Germinal center (tissue), 1 donor: Measurements from ENCODE around the gene RNLS.
"Not testable (repeated sequence)": the region's sequence is repeated elsewhere in the genome, so short reads cannot be mapped to it uniquely, and the experiment has no call there.

Experiments
- DNase-seq: peaks from one replicate; pipeline ENCODE4 v3.0.0; 2012; ENCODE audit warnings: mixed read lengths, low spot score

The RNLS gene

GRCh38 chr10:88293073-88293472 lies 290.0 kb downstream of the RNLS start:
- DNase-seq, result no peak

GRCh38 chr10:88292185-88292514 lies 291.0 kb downstream of the RNLS start:
- DNase-seq, result no peak

- DNase-seq, result no peak
Observed at GRCh38 chr10:88291289-88292184, 291.6 kb downstream of the RNLS start.

GRCh38 chr10:88289342-88289741 lies 293.8 kb downstream of the RNLS start:
- no peak for DNase-seq

GRCh38 chr10:88288320-88289059 lies 294.6 kb downstream of the RNLS start:
- DNase-seq, result no peak

GRCh38 chr10:88286030-88286429 lies 297.1 kb downstream of the RNLS start:
- DNase-seq, result no peak

GRCh38 chr10:88281592-88282347 lies 301.3 kb downstream of the RNLS start:
- peak; percentile 25 for DNase-seq

GRCh38 chr10:88280518-88280917 lies 302.6 kb downstream of the RNLS start:
- DNase-seq, result no peak

- no peak for DNase-seq
Observed at GRCh38 chr10:88278912-88279311, 304.2 kb downstream of the RNLS start.

GRCh38 chr10:88276945-88277344 lies 306.2 kb downstream of the RNLS start:
- not testable (repeated sequence) for DNase-seq

GRCh38 chr10:88274286-88274685 lies 308.8 kb downstream of the RNLS start:
- no peak for DNase-seq

- no peak for DNase-seq
Observed at GRCh38 chr10:88273567-88273966, 309.6 kb downstream of the RNLS start.

- no peak for DNase-seq
Observed at GRCh38 chr10:88271761-88272543, 311.2 kb downstream of the RNLS start.

- DNase-seq, result no peak
Observed at GRCh38 chr10:88270871-88271713, 312.0 kb downstream of the RNLS start.

GRCh38 chr10:88270061-88270808 lies 312.9 kb downstream of the RNLS start:
- DNase-seq, result no peak

- DNase-seq, result no peak
Observed at GRCh38 chr10:88262591-88263234, 320.4 kb downstream of the RNLS start.

GRCh38 chr10:88261152-88261551 lies 322.0 kb downstream of the RNLS start:
- no peak for DNase-seq

GRCh38 chr10:88260329-88261051 lies 322.6 kb downstream of the RNLS start:
- no peak for DNase-seq

- DNase-seq, result no peak
Observed at GRCh38 chr10:88259381-88259780, 323.7 kb downstream of the RNLS start.
